Muscle layer of colon (tissue), 2 donors: ENCODE data around the gene RGL2.
"Not testable (repeated sequence)": the region's sequence is repeated elsewhere in the genome, so short reads cannot be mapped to it uniquely, and the experiment has no call there.

Source experiments
- H3K27ac ChIP-seq: one replicate; pipeline ENCODE4 v1.7.0; 2013; ENCODE audit warnings: low read depth, mild to moderate bottlenecking, low read length, moderate library complexity
- H3K27me3 ChIP-seq, 2 donors: one replicate each; pipeline ENCODE4 v1.7.0; 2013; ENCODE audit warnings: low read length in 2 of 2, mild to moderate bottlenecking in 2 of 2; ENCODE audit not compliant: insufficient read depth in 2 of 2, control insufficient read depth in 1 of 2
- H3K36me3 ChIP-seq: one replicate; pipeline ENCODE4 v1.7.0; 2013; ENCODE audit warnings: mild to moderate bottlenecking, low read length; ENCODE audit not compliant: insufficient read depth
- H3K4me1 ChIP-seq: one replicate; pipeline ENCODE4 v1.7.0; 2013; ENCODE audit warnings: mild to moderate bottlenecking, low read length; ENCODE audit not compliant: insufficient read depth
- H3K4me3 ChIP-seq, 2 donors: one replicate each; pipeline ENCODE4 v1.7.0; 2013; ENCODE audit warnings: low read length in 2 of 2, low read depth in 1 of 2, mild to moderate bottlenecking in 1 of 2, moderate library complexity in 1 of 2
- H3K9ac ChIP-seq: one replicate; pipeline ENCODE4 v1.7.0; 2013; ENCODE audit warnings: low read length
- H3K9me3 ChIP-seq: one replicate; pipeline ENCODE4 v1.7.0; 2013; ENCODE audit warnings: mild to moderate bottlenecking, low read length
- donor health status: abdominal sarcoma.
- donor health status: Adenocarcinoma of cecum.

The RGL2 gene

GRCh38 chr6:33288921-33289783 is 9.6 kb downstream of the RGL2 start, which contains the start of the genes PFDN6 and WDR46:
Gene PFDN6, plus strand, starts transcription at chr6:33289601. Its CDS starts 256 bp downstream, at chr6:33289857.
Gene WDR46, minus strand, starts transcription at chr6:33289239. Its CDS starts 69 bp downstream, at chr6:33289170.
- peak within 1 kb of the TSS; percentile 65 for H3K9ac ChIP-seq
- H3K4me3 ChIP-seq: peak within 1 kb of the TSS; percentile 79 to 83
- no peaks in the 10 kb centered on the region for H3K9me3 ChIP-seq
- H3K4me1 ChIP-seq: peaks cover 19% of the 10 kb centered on the region
- no peaks in the 10 kb centered on the region for H3K27me3 ChIP-seq
- peaks cover 50% of the 10 kb centered on the region for H3K36me3 ChIP-seq
- peak within 1 kb of the TSS; percentile 91 for H3K27ac ChIP-seq

- Histone ChIP-seq H3K9me3 (no peaks in the 10 kb centered on the region), H3K9ac (peak overlapping the region; percentile 65), H3K4me3 (peak overlapping the region; percentile 79 to 83), H3K4me1 (peaks cover 19% of the 10 kb centered on the region), H3K27me3 (no peaks in the 10 kb centered on the region), H3K36me3 (peaks cover 50% of the 10 kb centered on the region), H3K27ac (peak overlapping the region; percentile 91)
Observed at GRCh38 chr6:33288141-33288920, 10.4 kb downstream of the RGL2 start.

GRCh38 chr6:33286946-33287914 is 11.5 kb downstream of the RGL2 start:
- H3K4me1 ChIP-seq: peaks cover 19% of the 10 kb centered on the region
- H3K27me3 ChIP-seq: no peaks in the 10 kb centered on the region
- H3K9ac ChIP-seq: no peak overlapping the region
- H3K4me3 ChIP-seq: no peak overlapping the region
- no peak overlapping the region for H3K27ac ChIP-seq
- no peaks in the 10 kb centered on the region for H3K9me3 ChIP-seq
- H3K36me3 ChIP-seq: peaks cover 45% of the 10 kb centered on the region

- H3K9ac ChIP-seq, H3K27ac ChIP-seq, H3K9me3 ChIP-seq, H3K27me3 ChIP-seq, H3K4me3 ChIP-seq: not testable (repeated sequence)
- peaks cover 16% of the 10 kb centered on the region for H3K4me1 ChIP-seq
- H3K36me3 ChIP-seq: peaks cover 39% of the 10 kb centered on the region
Observed at GRCh38 chr6:33285214-33285613, 13.5 kb downstream of the RGL2 start.

GRCh38 chr6:33280539-33280938 is 18.2 kb downstream of the RGL2 start:
- no peak overlapping the region for H3K4me3 ChIP-seq
- H3K27me3 ChIP-seq: no peaks in the 10 kb centered on the region
- no peak overlapping the region for H3K9ac ChIP-seq
- peaks cover 43% of the 10 kb centered on the region for H3K36me3 ChIP-seq
- H3K27ac ChIP-seq: no peak overlapping the region
- H3K9me3 ChIP-seq: no peaks in the 10 kb centered on the region
- H3K4me1 ChIP-seq: peaks cover 20% of the 10 kb centered on the region

- H3K36me3 ChIP-seq: peaks cover 48% of the 10 kb centered on the region
- no peak overlapping the region for H3K27ac ChIP-seq
Observed at GRCh38 chr6:33279971-33280511, 18.7 kb downstream of the RGL2 start.

GRCh38 chr6:33279257-33279695 is 19.5 kb downstream of the RGL2 start:
- Histone ChIP-seq H3K9ac (no peak overlapping the region), H3K4me3 (no peak overlapping the region), H3K9me3 (no peaks in the 10 kb centered on the region), H3K27me3 (no peaks in the 10 kb centered on the region), H3K36me3 (peaks cover 50% of the 10 kb centered on the region), H3K27ac (no peak overlapping the region), H3K4me1 (peaks cover 29% of the 10 kb centered on the region)

More at GRCh38 chr6:33279971-33280511, 18.7 kb downstream of the RGL2 start:
- H3K4me3 ChIP-seq: no peak overlapping the region
- no peaks in the 10 kb centered on the region for H3K27me3 ChIP-seq
- no peaks in the 10 kb centered on the region for H3K9me3 ChIP-seq
- H3K4me1 ChIP-seq: peaks cover 22% of the 10 kb centered on the region
- H3K9ac ChIP-seq: no peak overlapping the region

GRCh38 chr6:33278810-33279209 is 19.9 kb downstream of the RGL2 start:
- no peak overlapping the region for H3K27ac ChIP-seq
- peaks cover 47% of the 10 kb centered on the region for H3K36me3 ChIP-seq
- no peaks in the 10 kb centered on the region for H3K27me3 ChIP-seq
- H3K9ac ChIP-seq: no peak overlapping the region
- peaks cover 34% of the 10 kb centered on the region for H3K4me1 ChIP-seq
- no peaks in the 10 kb centered on the region for H3K9me3 ChIP-seq
- H3K4me3 ChIP-seq: no peak overlapping the region

GRCh38 chr6:33278392-33278741 is 20.4 kb downstream of the RGL2 start:
- Histone ChIP-seq H3K4me3 (peak overlapping the region in 1 of 2 donors; percentile 57), H3K4me1 (peaks cover 37% of the 10 kb centered on the region)

GRCh38 chr6:33277663-33278391 is 20.9 kb downstream of the RGL2 start:
- no peaks in the 10 kb centered on the region for H3K27me3 ChIP-seq
- H3K4me3 ChIP-seq: peak overlapping the region; percentile 57 to 69
- H3K36me3 ChIP-seq: peaks cover 50% of the 10 kb centered on the region
- no peaks in the 10 kb centered on the region for H3K9me3 ChIP-seq
- peak overlapping the region; percentile 96 for H3K27ac ChIP-seq
- peak overlapping the region; percentile 29 for H3K9ac ChIP-seq
- peaks cover 42% of the 10 kb centered on the region for H3K4me1 ChIP-seq

More at GRCh38 chr6:33278392-33278741, 20.4 kb downstream of the RGL2 start:
- Histone ChIP-seq H3K36me3 (peaks cover 45% of the 10 kb centered on the region), H3K27me3 (no peaks in the 10 kb centered on the region), H3K9ac (no peak overlapping the region), H3K9me3 (no peaks in the 10 kb centered on the region), H3K27ac (peak overlapping the region; percentile 96)
